GM10266 (cell line): ENCODE data around the gene COL12A1.

Source experiments
- DNase-seq: peaks from one replicate; pipeline ENCODE4 v3.0.0; 2012; ENCODE audit errors: extremely low spot score
- TF ChIP-seq, protein P1 (sequence below): IDR thresholded peaks from 2 replicates; pipeline ENCODE4 v1.5.1; 2012; ENCODE audit warnings: mild to moderate bottlenecking, low read depth; ENCODE audit not compliant: control insufficient read depth, insufficient read depth; ENCODE audit errors: missing control alignments

COL12A1 gene

DNA sequence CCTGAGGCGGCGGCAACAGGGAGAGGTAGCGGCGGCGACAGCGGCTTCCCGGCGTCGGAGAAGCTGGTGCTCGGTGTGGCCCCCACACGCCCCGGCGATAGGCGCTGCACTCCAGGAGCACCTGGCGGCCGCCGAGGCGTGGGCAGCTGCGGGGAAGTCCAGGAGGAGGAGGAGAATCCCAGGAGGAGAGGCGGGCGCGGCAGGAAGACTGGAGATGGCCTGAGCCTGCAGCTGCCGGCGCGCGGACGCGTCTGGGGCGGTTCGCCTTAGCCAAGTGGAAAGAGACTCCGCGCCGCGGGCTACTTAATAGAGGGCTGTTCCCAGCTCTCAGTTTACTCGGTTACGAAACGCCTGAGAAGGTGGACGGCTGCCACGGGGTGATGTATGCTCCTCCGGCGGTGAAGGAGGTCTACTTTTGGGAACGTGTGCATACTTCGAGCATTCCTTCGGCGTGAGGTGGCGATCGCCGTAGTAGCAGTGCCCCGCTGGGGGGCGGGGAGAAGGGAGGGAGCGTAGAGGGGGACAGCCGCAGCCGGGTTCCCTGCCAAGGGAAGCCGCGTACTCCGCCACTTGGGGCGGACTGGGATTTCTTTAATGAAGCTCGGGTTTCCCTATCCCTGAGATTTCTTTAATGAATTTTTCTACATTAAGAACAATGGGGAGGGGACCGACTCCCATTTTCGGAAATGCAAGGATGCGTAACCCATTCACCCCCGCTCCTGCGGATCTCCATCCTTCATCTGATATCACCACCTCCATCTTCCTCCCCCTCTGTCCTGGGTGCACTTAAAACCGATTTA is at the start of gene COL12A1:
Gene COL12A1 (minus strand): TSS at position 278 of the 800 bp plus-strand sequence. CDS start 3,261 bp downstream, outside the sequence.
- TF ChIP-seq, protein P1, sequence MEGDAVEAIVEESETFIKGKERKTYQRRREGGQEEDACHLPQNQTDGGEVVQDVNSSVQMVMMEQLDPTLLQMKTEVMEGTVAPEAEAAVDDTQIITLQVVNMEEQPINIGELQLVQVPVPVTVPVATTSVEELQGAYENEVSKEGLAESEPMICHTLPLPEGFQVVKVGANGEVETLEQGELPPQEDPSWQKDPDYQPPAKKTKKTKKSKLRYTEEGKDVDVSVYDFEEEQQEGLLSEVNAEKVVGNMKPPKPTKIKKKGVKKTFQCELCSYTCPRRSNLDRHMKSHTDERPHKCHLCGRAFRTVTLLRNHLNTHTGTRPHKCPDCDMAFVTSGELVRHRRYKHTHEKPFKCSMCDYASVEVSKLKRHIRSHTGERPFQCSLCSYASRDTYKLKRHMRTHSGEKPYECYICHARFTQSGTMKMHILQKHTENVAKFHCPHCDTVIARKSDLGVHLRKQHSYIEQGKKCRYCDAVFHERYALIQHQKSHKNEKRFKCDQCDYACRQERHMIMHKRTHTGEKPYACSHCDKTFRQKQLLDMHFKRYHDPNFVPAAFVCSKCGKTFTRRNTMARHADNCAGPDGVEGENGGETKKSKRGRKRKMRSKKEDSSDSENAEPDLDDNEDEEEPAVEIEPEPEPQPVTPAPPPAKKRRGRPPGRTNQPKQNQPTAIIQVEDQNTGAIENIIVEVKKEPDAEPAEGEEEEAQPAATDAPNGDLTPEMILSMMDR: no peak
- DNase-seq: peak; percentile 8

- no peak for DNase-seq
- TF ChIP-seq, protein P1: no peak
Measured at GRCh38 chr6:75250552-75250951, 44.7 kb upstream of the COL12A1 start.

DNA sequence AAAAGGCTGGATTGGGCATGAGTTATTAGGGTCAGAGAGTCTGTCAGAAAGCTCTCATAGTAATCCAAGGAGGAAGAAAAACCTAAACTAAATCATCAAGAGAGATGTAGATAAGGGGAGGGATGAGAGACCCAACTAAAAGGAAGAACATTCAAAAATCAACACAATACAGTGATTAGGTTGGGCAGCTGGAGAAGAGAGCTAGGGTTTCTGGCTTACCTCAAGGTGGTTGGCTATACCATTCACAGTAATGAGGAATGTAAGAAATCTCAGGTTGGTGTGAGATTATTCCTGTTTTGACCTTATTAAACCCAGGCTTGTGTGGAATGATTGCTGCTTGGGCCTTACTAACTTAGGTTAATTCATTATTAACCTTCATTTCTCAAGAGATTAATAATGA is 44.0 kb upstream of the COL12A1 start:
- DNase-seq: no peak
- TF ChIP-seq, protein P1: no peak

GRCh38 chr6:75246386-75246785 is 40.5 kb upstream of the COL12A1 start:
- no peak for DNase-seq
- TF ChIP-seq, protein P1: no peak

DNA sequence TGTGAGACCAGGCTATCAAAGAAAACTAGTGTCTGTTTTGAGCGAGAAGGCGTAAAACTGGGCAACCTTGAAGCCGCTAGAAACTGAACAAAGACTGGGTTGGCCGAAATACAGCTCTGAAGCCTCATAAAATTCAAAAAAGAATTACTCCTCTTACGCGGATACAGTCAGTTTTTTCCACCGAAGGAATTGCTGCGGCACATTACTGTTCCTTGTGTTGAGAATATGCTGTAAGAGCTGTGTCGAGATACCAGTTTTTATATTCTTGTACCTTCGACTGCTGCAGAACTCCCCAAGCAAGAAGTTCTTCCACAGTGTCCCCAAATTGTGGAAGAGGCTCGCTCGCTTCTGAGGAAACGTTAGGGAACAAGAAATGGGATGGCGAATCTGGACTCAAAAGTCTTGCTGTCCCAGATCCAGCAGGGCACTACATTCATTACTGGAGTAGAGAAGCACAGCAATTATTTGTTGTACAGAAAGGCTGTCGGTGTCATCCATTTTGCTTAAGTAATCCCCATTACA is 38.3 kb upstream of the COL12A1 start:
- TF ChIP-seq, protein P1: no peak
- DNase-seq: no peak

DNA sequence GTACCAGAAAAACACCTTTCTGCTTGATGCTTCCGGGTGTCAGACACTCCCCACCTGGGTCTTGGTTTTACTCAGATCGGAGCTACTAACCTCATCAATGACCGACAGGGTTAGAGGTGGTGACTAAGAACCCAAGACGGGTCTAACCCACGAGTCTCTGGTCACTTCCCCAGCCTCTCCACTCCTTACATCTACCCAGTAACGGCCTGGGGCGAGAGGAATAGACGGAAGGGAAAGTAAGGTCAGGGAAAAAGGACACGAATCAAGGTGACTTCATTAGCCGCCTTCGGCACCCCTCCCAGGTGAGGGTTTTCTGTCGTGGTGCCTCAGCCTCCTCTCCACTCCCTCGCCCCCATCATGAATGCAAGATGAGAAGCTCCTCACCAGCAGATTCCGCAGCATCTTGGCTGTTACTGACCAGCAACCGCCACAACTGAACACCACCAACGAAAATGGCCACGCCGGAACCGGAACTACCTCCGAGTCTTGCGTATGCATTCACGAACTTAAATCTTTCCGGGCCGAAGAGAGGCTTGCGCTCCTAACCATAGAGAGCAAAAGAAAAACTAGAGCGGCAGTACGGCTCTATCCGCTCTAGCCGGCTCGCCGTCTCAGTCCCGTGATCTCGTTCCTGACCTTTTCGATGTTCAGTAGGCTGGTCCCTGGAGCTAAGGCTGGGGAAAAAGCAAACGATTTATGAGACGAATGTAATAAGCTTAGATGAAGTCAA is 37.6 kb upstream of the COL12A1 start, which contains the start of gene COX7A2:
Gene COX7A2 (minus strand): TSS at position 469 of the 730 bp plus-strand sequence. CDS start 67 bp downstream, at position 402.
- TF ChIP-seq, protein P1: no peak
- DNase-seq: peak; percentile 76
